SK-N-SH (cell line): Measurements from ENCODE around the gene CYYR1. TPM values are rescaled to one million over a fixed set of nuclear protein-coding genes. Genes with fewer than 3 reads are reported as not detected.
A peak's percentile ranks its signal among the peaks of the same experiment; 100 is the strongest.

Experiments used
- EP300 ChIP-seq, 2 experiments: IDR thresholded peaks; 2 replicates each; pipeline versions ENCODE4 v1.4.0 to v1.6.1; 2012; ENCODE audit warnings: borderline replicate concordance in 1 of 2, low read depth in 1 of 2, low read length in 1 of 2
- EZH2phosphoT487 ChIP-seq: fragments of 200-600 bp; sonication (generic); IDR thresholded peaks from 2 replicates; pipeline ENCODE4 v1.6.1; 2017; ENCODE audit warnings: low read depth, mixed run types, mild to moderate bottlenecking, antibody characterized with exemption, moderate library complexity, borderline replicate concordance
- FOXJ3 ChIP-seq: sonication (generic); formaldehyde crosslinking; IDR thresholded peaks from 2 replicates; pipeline ENCODE4 v1.5.1; 2020; ENCODE audit warnings: mild to moderate bottlenecking, missing genetic modification reagents
- FOXM1 ChIP-seq: IDR thresholded peaks from 2 replicates; pipeline ENCODE4 v1.4.0; 2012; ENCODE audit warnings: low read depth, mild to moderate bottlenecking
- GATA2 ChIP-seq: sonication (generic); formaldehyde crosslinking; IDR thresholded peaks from 2 replicates; pipeline ENCODE4 v1.5.0; 2020; ENCODE audit warnings: mild to moderate bottlenecking, missing genetic modification reagents
- JUND ChIP-seq: IDR thresholded peaks from 2 replicates; pipeline ENCODE4 v1.4.0; 2012
- MXI1 ChIP-seq: IDR thresholded peaks from 2 replicates; pipeline ENCODE4 v1.6.1; 2012; ENCODE audit warnings: mild to moderate bottlenecking, low read depth, low read length, improper control_type of control experiment
- NRF1 ChIP-seq: IDR thresholded peaks from 2 replicates; pipeline ENCODE4 v1.6.1; 2012; ENCODE audit warnings: low read depth, mild to moderate bottlenecking, low read length
- PBX3 ChIP-seq: IDR thresholded peaks from 2 replicates; pipeline ENCODE4; 2012
- POLR2AphosphoS5 ChIP-seq: IDR thresholded peaks from 2 replicates; pipeline ENCODE4 v1.6.1; 2012; ENCODE audit warnings: low read depth, low read length
- RAD21 ChIP-seq: IDR thresholded peaks from 2 replicates; pipeline ENCODE4 v1.6.1; 2012; ENCODE audit warnings: mild to moderate bottlenecking, low read length
- RCOR1 ChIP-seq: fragments of 150-350 bp; IDR thresholded peaks from 2 replicates; pipeline ENCODE4 v1.6.1; 2017; ENCODE audit warnings: antibody characterized with exemption, low read length
- RXRA ChIP-seq: IDR thresholded peaks from 2 replicates; pipeline ENCODE4 v1.4.0; 2012; ENCODE audit warnings: low read depth, mild to moderate bottlenecking, borderline replicate concordance
- SIN3A ChIP-seq: IDR thresholded peaks from 2 replicates; pipeline ENCODE4 v1.6.1; 2012; ENCODE audit warnings: low read depth, mild to moderate bottlenecking, low read length, moderate library complexity, borderline replicate concordance
- SMC3 ChIP-seq: IDR thresholded peaks from 2 replicates; pipeline ENCODE4 v1.6.1; 2012; ENCODE audit warnings: low read depth, low read length, improper control_type of control experiment
- TAF1 ChIP-seq: IDR thresholded peaks from 2 replicates; pipeline ENCODE4 v1.6.1; 2012; ENCODE audit warnings: low read depth, mild to moderate bottlenecking, low read length, moderate library complexity, borderline replicate concordance
- TCF12 ChIP-seq: IDR thresholded peaks from 2 replicates; pipeline ENCODE4 v1.4.0; 2012
- USF1 ChIP-seq: IDR thresholded peaks from 2 replicates; pipeline ENCODE4 v1.4.0; 2012; ENCODE audit warnings: low read depth, borderline replicate concordance
- YY1 ChIP-seq: IDR thresholded peaks from 2 replicates; pipeline ENCODE4 v1.4.0; 2012; ENCODE audit warnings: low read depth, mild to moderate bottlenecking
- polyA plus RNA-seq, 3 experiments: library from polyadenylated mRNA; depleted of rRNA; stranded (reverse); fragments of >200 nt; gene quantifications; 2 replicates each; pipeline ENCODE4 v1.2.3, GENCODE V29; 2012
- TF ChIP-seq, protein P1 (sequence below): fragments of 150-350 bp; IDR thresholded peaks from 2 replicates; pipeline ENCODE4 v1.6.1; 2016; ENCODE audit warnings: mild to moderate bottlenecking, low read depth, low read length
- TF ChIP-seq, protein P2 (sequence below): IDR thresholded peaks from 2 replicates; pipeline ENCODE4 v1.4.0; 2012; ENCODE audit warnings: low read depth
- TF ChIP-seq, protein P3 (sequence below): IDR thresholded peaks from 2 replicates; pipeline ENCODE4 v1.6.1; 2012; ENCODE audit warnings: mild to moderate bottlenecking, low read depth, low read length, moderate library complexity
- TF ChIP-seq, protein P4 (sequence below): fragments of 150-350 bp; IDR thresholded peaks from 2 replicates; pipeline ENCODE4 v1.6.1; 2017; ENCODE audit warnings: antibody characterized with exemption, low read length, low read depth, borderline replicate concordance

Gene CYYR1
- polyA plus RNA-seq, 1 of the 3 experiments (the other 2 are of a cell fraction): not detected

DNA sequence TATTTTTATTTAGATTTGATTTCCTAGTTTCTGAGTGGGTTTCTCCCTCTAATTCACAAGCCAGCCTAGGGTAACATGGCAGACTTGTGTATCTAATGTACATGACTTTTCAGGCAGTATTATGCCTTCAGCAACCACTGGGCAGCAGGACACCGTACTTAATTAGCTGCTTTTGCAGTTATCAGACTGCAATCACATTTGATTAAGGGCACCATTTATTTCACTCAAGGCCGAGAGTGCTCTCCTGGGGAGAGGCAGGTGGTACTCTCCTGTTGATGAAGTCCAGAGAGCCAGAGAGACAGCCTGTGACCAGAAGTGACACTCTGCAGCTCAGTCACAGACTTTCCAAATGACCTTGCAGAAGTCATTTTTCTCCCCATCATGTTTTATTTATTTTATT is 18.7 kb downstream of the CYYR1 start (continued):
- TF ChIP-seq POLR2AphosphoS5 (no peak), SIN3A (no peak), TCF12 (peak; percentile 63), YY1 (no peak), EP300 (IDR thresholded peaks at IDR 0.05; ENCODE audit: borderline replicate concordance in 1 of 2, low read depth in 1 of 2, low read length in 1 of 2) (peak in 1 of 2 experiments; percentile 99; a peak in 2 of 4 replicates), MXI1 (peak; percentile 72; the same call in 1 of the 2 replicates), JUND (no peak), NRF1 (no peak), PBX3 (peak; percentile 21; the same call in 1 of the 2 replicates), SMC3 (peak; percentile 12; the same call in 1 of the 2 replicates), FOXM1 (no peak), USF1 (no peak), FOXJ3 (peak; percentile 88), RCOR1 (peak; percentile 98), RAD21 (peak; percentile 58), GATA2 (CRISPR knock-in tag) (peak; percentile 98), EZH2phosphoT487 (no peak), TAF1 (no peak), RXRA (no peak)
- TF ChIP-seq, protein P1, sequence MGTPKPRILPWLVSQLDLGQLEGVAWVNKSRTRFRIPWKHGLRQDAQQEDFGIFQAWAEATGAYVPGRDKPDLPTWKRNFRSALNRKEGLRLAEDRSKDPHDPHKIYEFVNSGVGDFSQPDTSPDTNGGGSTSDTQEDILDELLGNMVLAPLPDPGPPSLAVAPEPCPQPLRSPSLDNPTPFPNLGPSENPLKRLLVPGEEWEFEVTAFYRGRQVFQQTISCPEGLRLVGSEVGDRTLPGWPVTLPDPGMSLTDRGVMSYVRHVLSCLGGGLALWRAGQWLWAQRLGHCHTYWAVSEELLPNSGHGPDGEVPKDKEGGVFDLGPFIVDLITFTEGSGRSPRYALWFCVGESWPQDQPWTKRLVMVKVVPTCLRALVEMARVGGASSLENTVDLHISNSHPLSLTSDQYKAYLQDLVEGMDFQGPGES: no peak; the same call in 1 of the 2 replicates
- TF ChIP-seq, protein P2, sequence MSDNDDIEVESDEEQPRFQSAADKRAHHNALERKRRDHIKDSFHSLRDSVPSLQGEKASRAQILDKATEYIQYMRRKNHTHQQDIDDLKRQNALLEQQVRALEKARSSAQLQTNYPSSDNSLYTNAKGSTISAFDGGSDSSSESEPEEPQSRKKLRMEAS: no peak
- TF ChIP-seq, protein P3, sequence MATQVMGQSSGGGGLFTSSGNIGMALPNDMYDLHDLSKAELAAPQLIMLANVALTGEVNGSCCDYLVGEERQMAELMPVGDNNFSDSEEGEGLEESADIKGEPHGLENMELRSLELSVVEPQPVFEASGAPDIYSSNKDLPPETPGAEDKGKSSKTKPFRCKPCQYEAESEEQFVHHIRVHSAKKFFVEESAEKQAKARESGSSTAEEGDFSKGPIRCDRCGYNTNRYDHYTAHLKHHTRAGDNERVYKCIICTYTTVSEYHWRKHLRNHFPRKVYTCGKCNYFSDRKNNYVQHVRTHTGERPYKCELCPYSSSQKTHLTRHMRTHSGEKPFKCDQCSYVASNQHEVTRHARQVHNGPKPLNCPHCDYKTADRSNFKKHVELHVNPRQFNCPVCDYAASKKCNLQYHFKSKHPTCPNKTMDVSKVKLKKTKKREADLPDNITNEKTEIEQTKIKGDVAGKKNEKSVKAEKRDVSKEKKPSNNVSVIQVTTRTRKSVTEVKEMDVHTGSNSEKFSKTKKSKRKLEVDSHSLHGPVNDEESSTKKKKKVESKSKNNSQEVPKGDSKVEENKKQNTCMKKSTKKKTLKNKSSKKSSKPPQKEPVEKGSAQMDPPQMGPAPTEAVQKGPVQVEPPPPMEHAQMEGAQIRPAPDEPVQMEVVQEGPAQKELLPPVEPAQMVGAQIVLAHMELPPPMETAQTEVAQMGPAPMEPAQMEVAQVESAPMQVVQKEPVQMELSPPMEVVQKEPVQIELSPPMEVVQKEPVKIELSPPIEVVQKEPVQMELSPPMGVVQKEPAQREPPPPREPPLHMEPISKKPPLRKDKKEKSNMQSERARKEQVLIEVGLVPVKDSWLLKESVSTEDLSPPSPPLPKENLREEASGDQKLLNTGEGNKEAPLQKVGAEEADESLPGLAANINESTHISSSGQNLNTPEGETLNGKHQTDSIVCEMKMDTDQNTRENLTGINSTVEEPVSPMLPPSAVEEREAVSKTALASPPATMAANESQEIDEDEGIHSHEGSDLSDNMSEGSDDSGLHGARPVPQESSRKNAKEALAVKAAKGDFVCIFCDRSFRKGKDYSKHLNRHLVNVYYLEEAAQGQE: no peak
- TF ChIP-seq, protein P4, sequence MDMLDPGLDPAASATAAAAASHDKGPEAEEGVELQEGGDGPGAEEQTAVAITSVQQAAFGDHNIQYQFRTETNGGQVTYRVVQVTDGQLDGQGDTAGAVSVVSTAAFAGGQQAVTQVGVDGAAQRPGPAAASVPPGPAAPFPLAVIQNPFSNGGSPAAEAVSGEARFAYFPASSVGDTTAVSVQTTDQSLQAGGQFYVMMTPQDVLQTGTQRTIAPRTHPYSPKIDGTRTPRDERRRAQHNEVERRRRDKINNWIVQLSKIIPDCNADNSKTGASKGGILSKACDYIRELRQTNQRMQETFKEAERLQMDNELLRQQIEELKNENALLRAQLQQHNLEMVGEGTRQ: no peak
